Psoas muscle (tissue), 8 donors: ENCODE results near the gene RASSF5. TPM values are rescaled to one million over a fixed set of nuclear protein-coding genes. Genes with fewer than 3 reads are reported as not detected.
A peak's percentile ranks its signal among the peaks of the same experiment; 100 is the strongest.

Source experiments
- ATAC-seq, 4 donors: fragments of 200-7000 bp; cut with Tn5 transposase; one replicate each; pipeline ENCODE4 v1.9.1; 2020; ENCODE audit warnings: moderate library complexity in 3 of 4, mild to moderate bottlenecking in 2 of 4
- DNase-seq, 2 donors: peaks; one replicate each; pipeline ENCODE4 v3.0.0-alpha.2; 2020
- H3K27ac ChIP-seq: fragments of 200-600 bp; one replicate; pipeline ENCODE4 v1.8.0; 2022
- H3K27me3 ChIP-seq, 3 donors: fragments of 200-600 bp in 1 of 3; one replicate each; pipeline versions ENCODE4 v1.6.1 to v1.8.0; 2013 to 2022; ENCODE audit warnings: low read length in 2 of 3, mild to moderate bottlenecking in 2 of 3, moderate library complexity in 1 of 3; ENCODE audit not compliant: insufficient read depth in 3 of 3
- H3K36me3 ChIP-seq, 2 donors: fragments of 200-600 bp in 1 of 2; one replicate each; pipeline versions ENCODE4 v1.6.1 to v1.8.0; 2013 to 2022; ENCODE audit warnings: low read depth in 1 of 2, mild to moderate bottlenecking in 1 of 2, moderate library complexity in 1 of 2; ENCODE audit not compliant: insufficient read depth in 1 of 2
- H3K4me1 ChIP-seq: fragments of 200-600 bp; one replicate; pipeline ENCODE4 v1.8.0; 2022
- H3K4me3 ChIP-seq: fragments of 200-600 bp; one replicate; pipeline ENCODE4 v1.8.0; 2022; ENCODE audit warnings: mild to moderate bottlenecking
- H3K9me3 ChIP-seq: fragments of 200-600 bp; one replicate; pipeline ENCODE4 v1.8.0; 2022
- WGBS, 3 donors: extraction: QIAGEN DNeasy Blood & Tissue Kit; methylation state at CpG; one replicate each; pipeline versions ENCODE4 v1.1.6 to v1.1.7; 2013; 5-methylcytosine and 5-hydroxymethylcytosine counted together
- intact Hi-C, 2 donors: fragments of 100-400 bp; cut with DNase I; formaldehyde crosslinking; loops; one replicate each; pipeline versions ENCODE4 v1.11.0 to v1.14.2; 2022
- polyA plus RNA-seq, 3 donors: library from polyadenylated mRNA; stranded (reverse); fragments of 200-250 nt; gene quantifications; one replicate each; pipeline ENCODE4 v1.2.3, GENCODE V29; 2013
- total RNA-seq, 4 donors: library from RNA; stranded (reverse); fragmentation: NEBNext Ultra II Directional in 2 of 4; extraction: Animal tissue kit (Norgen Biotek cat#: 25700) in 2 of 4; gene quantifications; one replicate each; pipeline versions ENCODE4 v1.2.1 to v1.2.4, GENCODE V29; 2021 to 2023
- TF ChIP-seq, protein P1 (sequence below): fragments of 200-600 bp; IDR thresholded peaks from one replicate; pipeline ENCODE4 v1.8.0; 2022; ENCODE audit warnings: antibody characterized with exemption
- donor health status: healthy with polysubstance abuse.
- donor health status: DM: no; HTN: no; CAD: no; lungs with moderate emphysema.
- donor health status: Bipolar disorder and iron deficiency.
- donor health status: healthy.
- donor health status: DM: yes; HTN: yes; CAD: no.
- donor health status: DM: no; HTN: no; CAD: no.
- donor health status: DM: no; HTN: no; CAD: no.
- donor health status: DM: yes; HTN: yes; CAD: no.

Gene RASSF5
- total and polyA plus RNA-seq, 7 donors: 1.1 to 14.6 (median 1.9) TPM

DNA sequence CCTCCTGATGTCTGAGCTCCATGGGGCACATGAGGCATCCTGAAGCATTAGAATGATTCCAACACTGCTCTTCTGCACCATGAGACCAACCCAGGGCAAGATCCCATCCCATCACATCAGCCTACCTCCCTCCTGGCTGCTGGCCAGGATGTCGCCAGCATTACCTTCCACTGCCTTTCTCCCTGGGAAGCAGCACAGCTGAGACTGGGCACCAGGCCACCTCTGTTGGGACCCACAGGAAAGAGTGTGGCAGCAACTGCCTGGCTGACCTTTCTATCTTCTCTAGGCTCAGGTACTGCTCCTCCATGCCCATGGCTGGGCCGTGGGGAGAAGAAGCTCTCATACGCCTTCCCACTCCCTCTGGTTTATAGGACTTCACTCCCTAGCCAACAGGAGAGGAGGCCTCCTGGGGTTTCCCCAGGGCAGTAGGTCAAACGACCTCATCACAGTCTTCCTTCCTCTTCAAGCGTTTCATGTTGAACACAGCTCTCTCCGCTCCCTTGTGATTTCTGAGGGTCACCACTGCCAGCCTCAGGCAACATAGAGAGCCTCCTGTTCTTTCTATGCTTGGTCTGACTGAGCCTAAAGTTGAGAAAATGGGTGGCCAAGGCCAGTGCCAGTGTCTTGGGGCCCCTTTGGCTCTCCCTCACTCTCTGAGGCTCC lies 11.1 kb upstream of the RASSF5 start:
- H3K27me3 ChIP-seq: no peaks in the 10 kb centered on the region
- H3K36me3 ChIP-seq: no peaks in the 10 kb centered on the region
- H3K4me1 ChIP-seq: no peaks in the 10 kb centered on the region
- DNase-seq: peak in 1 of 2 donors; percentile 22
- H3K9me3 ChIP-seq: no peaks in the 10 kb centered on the region
- intact Hi-C loops: no loop called here
- ATAC-seq: no peak
- no peak overlapping the region for H3K27ac ChIP-seq
- TF ChIP-seq, protein P1, sequence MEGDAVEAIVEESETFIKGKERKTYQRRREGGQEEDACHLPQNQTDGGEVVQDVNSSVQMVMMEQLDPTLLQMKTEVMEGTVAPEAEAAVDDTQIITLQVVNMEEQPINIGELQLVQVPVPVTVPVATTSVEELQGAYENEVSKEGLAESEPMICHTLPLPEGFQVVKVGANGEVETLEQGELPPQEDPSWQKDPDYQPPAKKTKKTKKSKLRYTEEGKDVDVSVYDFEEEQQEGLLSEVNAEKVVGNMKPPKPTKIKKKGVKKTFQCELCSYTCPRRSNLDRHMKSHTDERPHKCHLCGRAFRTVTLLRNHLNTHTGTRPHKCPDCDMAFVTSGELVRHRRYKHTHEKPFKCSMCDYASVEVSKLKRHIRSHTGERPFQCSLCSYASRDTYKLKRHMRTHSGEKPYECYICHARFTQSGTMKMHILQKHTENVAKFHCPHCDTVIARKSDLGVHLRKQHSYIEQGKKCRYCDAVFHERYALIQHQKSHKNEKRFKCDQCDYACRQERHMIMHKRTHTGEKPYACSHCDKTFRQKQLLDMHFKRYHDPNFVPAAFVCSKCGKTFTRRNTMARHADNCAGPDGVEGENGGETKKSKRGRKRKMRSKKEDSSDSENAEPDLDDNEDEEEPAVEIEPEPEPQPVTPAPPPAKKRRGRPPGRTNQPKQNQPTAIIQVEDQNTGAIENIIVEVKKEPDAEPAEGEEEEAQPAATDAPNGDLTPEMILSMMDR: no peak
- no peak overlapping the region for H3K4me3 ChIP-seq
- WGBS, 3 donors: 41 to 56% (median 43%) methylated on average over 6 of the region's 6 CpGs

DNA sequence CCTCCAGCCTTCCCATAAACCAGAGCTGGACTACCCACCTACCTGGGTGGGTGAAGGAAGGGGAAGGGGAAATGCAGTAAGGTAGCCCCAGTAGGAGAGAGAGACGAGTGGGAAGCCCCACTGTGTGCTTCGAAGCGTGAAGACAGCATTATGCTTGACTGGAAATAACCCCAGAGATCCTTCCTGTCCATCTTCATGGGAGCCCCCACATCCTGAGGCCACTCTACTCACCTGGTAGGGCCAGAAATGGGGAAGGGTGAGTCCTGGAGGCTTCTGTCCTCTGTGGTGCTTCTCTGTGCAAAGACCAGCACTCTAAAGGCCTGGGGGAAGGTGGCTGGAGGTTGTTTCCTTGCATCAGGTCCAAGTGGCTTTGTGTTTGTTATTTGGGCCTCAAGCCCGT lies 10.0 kb upstream of the RASSF5 start:
- no peaks in the 10 kb centered on the region for H3K27me3 ChIP-seq
- H3K9me3 ChIP-seq: no peaks in the 10 kb centered on the region
- H3K4me1 ChIP-seq: no peaks in the 10 kb centered on the region
- H3K36me3 ChIP-seq: no peaks in the 10 kb centered on the region
- DNase-seq (no peak), ATAC-seq (no peak)
- 76 to 88% (median 87%) methylated on average over 4 of the region's 4 CpGs for WGBS, 3 donors
- TF ChIP-seq, protein P1: no peak
- H3K4me3 ChIP-seq: no peak overlapping the region
- no peak overlapping the region for H3K27ac ChIP-seq
- intact Hi-C loops: no loop called here

DNA sequence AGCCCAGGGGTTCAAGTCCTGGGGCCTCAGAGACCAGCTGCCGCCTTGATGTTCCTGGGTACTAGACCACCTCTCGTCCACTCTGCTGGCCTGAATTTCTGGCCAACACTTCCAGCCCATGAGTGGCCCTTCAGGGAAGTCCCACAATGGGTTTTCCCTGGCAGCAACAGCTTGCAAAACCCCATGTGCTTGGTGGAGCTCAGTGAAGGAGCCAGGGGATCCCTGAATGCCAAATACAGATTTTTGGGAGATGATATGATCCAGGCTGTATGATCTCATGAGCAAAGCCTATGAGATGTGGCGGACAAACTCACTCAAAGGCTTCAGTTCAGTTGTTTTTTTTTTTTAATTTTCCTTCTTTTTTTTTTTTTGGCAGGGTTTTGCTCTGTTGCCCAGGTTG lies 9.6 kb upstream of the RASSF5 start:
- TF ChIP-seq, protein P1: no peak
- no peaks in the 10 kb centered on the region for H3K9me3 ChIP-seq
- 73 to 79% (median 77%) methylated on average over 3 of the region's 3 CpGs for WGBS, 3 donors
- intact Hi-C loops: no loop called here
- H3K27me3 ChIP-seq: no peaks in the 10 kb centered on the region
- no peaks in the 10 kb centered on the region for H3K4me1 ChIP-seq
- H3K27ac ChIP-seq: no peak overlapping the region
- no peak overlapping the region for H3K4me3 ChIP-seq
- no peaks in the 10 kb centered on the region for H3K36me3 ChIP-seq
- DNase-seq (peak in 1 of 2 donors; percentile 39), ATAC-seq (no peak)

DNA sequence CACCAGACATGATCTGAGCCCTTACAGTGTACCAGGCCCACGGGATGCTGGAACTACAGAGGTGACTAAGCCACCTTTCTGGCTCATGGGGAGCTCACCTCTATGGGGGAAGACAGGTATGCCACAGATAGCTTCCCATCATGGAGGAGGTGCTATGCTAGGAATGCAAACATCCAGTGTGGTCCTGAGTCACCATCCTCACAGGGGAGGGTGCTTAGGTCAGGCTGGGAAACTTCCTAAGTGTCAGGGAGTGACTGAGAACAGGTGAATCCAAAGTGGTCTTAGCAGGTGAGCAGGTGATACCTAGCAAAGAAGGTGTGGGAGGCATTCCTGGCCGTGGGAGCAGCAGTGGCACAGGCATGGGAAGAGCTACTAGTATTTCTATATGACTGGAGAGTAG lies 8.6 kb upstream of the RASSF5 start:
- WGBS, 3 donors: 89 to 92% (median 92%) methylated on average over 2 of the region's 2 CpGs
- Histone ChIP-seq H3K9me3 (no peaks in the 10 kb centered on the region), H3K4me1 (peaks cover 7% of the 10 kb centered on the region), H3K27me3 (no peaks in the 10 kb centered on the region), H3K27ac (no peak overlapping the region), H3K4me3 (no peak overlapping the region), H3K36me3 (no peaks in the 10 kb centered on the region)
- DNase-seq (peak in 1 of 2 donors; percentile 14), ATAC-seq (no peak)
- TF ChIP-seq, protein P1: no peak
- intact Hi-C loops: no loop called here

DNA sequence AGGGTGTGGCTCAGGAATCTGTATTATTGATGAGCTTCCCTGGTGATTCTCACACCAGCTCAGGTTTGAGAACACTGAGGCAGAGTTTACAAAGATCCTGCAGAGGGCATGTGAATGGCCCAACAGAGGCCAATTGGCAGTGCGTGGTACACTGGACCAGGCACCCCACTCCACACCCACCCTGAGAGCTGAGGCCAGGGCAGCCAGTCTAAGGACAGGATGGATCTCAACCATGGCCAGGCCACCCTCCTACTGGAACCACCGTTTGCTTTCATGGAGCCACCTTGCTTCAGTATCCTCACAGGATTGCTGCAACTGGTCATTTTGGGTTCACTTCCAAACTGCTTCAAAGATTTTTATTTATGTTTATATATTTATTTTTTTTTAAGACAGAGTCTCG lies 7.3 kb upstream of the RASSF5 start:
- intact Hi-C loops: no loop called here
- no peak overlapping the region for H3K27ac ChIP-seq
- no peaks in the 10 kb centered on the region for H3K9me3 ChIP-seq
- no peaks in the 10 kb centered on the region for H3K27me3 ChIP-seq
- TF ChIP-seq, protein P1: no peak
- H3K4me3 ChIP-seq: no peak overlapping the region
- DNase-seq: no peak
- WGBS, 3 donors: 85 to 90% (median 87%) methylated on average over 3 of the region's 3 CpGs
- peaks cover 14% of the 10 kb centered on the region for H3K4me1 ChIP-seq
- H3K36me3 ChIP-seq: no peaks in the 10 kb centered on the region
- ATAC-seq: no peak
